Measurements from ENCODE around the gene LAD1.

DNA sequence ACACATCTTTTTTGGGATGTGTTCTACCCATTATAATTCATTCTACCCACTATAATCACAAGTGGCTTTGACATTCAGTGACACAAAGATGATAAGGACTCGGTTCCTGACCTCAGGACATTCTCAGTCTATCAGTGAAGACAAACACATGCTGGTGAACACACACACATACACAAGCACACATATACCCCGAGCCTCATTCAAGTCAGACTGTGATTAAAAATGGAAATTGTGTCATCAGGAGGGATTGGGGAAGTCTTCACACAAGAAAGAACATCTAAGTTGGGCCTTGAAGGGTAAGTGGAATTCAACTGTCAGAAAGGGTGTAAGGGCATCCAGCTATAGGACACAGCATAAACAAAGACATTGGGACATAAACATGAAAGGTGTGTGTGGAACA is 2.6 kb upstream of the LAD1 start:
- TF ChIP-seq, protein P1, sequence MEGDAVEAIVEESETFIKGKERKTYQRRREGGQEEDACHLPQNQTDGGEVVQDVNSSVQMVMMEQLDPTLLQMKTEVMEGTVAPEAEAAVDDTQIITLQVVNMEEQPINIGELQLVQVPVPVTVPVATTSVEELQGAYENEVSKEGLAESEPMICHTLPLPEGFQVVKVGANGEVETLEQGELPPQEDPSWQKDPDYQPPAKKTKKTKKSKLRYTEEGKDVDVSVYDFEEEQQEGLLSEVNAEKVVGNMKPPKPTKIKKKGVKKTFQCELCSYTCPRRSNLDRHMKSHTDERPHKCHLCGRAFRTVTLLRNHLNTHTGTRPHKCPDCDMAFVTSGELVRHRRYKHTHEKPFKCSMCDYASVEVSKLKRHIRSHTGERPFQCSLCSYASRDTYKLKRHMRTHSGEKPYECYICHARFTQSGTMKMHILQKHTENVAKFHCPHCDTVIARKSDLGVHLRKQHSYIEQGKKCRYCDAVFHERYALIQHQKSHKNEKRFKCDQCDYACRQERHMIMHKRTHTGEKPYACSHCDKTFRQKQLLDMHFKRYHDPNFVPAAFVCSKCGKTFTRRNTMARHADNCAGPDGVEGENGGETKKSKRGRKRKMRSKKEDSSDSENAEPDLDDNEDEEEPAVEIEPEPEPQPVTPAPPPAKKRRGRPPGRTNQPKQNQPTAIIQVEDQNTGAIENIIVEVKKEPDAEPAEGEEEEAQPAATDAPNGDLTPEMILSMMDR (IDR thresholded peaks at IDR 0.05) = no peak
- no peak for TF ChIP-seq ZFX (IDR thresholded peaks at IDR 0.05; ENCODE audit: borderline replicate concordance)

Data from 22Rv1 (cell line).